ENCODE results near the gene ELFN2. TPM values are rescaled to one million over a fixed set of nuclear protein-coding genes. Genes with fewer than 3 reads are reported as not detected.
A peak's percentile ranks its signal among the peaks of the same experiment; 100 is the strongest.

ELFN2 gene
- total and polyA plus RNA-seq, 2 donors (not counting 3 experiments of a cell fraction or from before 2014, with no cell fraction given) = 0.41 to 1.3 TPM

GRCh38 chr22:37420686-37421467, 6.4 kb downstream of the ELFN2 start:
- H3K9ac ChIP-seq (replicated peaks; ENCODE audit: extremely low read depth, insufficient read depth, low read length) = no peak overlapping the region
- no peaks in the 10 kb centered on the region for H3K36me3 ChIP-seq (ENCODE audit: control insufficient read depth in 2 of 2, extremely low read depth in 1 of 2, insufficient read depth in 2 of 2, low read length in 2 of 2)
- H3K79me2 ChIP-seq (ENCODE audit: control insufficient read depth, insufficient read depth, low read length) = no peaks in the 10 kb centered on the region
- TF ChIP-seq POLR2AphosphoS5 (IDR thresholded peaks at IDR 0.05; ENCODE audit: insufficient read depth, low read depth, low read length) (no peak), MYC (IDR thresholded peaks at IDR 0.05; ENCODE audit: low read depth, low read length) (no peak), EZH2 (IDR thresholded peaks at IDR 0.05; ENCODE audit: borderline replicate concordance, low read depth, low read length, severe bottlenecking) (no peak), CTCF (IDR thresholded peaks at IDR 0.05; ENCODE audit: extremely low read depth in 1 of 2, insufficient read depth in 1 of 2, low read depth in 1 of 2, low read length in 2 of 2) (no peak), POLR2A (IDR thresholded peaks at IDR 0.05; ENCODE audit: low read depth, low read length) (no peak), MAX (IDR thresholded peaks at IDR 0.05; ENCODE audit: insufficient read depth, insufficient read length) (no peak), JUN (IDR thresholded peaks at IDR 0.05; ENCODE audit: borderline replicate concordance, insufficient read depth, insufficient read length, low read depth) (no peak), FOS (IDR thresholded peaks at IDR 0.05; ENCODE audit: borderline replicate concordance, insufficient read depth, low read length) (no peak), GATA2 (IDR thresholded peaks at IDR 0.05; ENCODE audit: insufficient read depth, insufficient read length, low read depth, low read length) (no peak)
- no peaks in the 10 kb centered on the region for H3K9me1 ChIP-seq (replicated peaks; ENCODE audit: control insufficient read depth, extremely low read depth, insufficient read depth, low read length)
- H3K4me3 ChIP-seq (replicated peaks in 1 of 3; ENCODE audit: insufficient read depth in 1 of 3, low read depth in 1 of 3, low read length in 3 of 3) = peak overlapping the region in 1 of 3 experiments; percentile 7
- no peak for DNase-seq (ENCODE audit: low read depth, low spot score)
- peaks cover 0 to 16% of the 10 kb centered on the region in 2 experiments for H3K27me3 ChIP-seq (ENCODE audit: control insufficient read depth in 2 of 2, insufficient read depth in 2 of 2, low read length in 2 of 2)
- peak overlapping the region; percentile 16 for H2AFZ ChIP-seq (ENCODE audit: low read depth, low read length)
- CTCF ChIA-PET = interaction anchor here (0.9 to 1.3 kb wide), 6 partner anchors 8 to 103 kb away, joined by 3 to 8 read pairs (median 3); no protein-coding TSS in a partner anchor
- FAIRE-seq = peak; percentile 69
- H3K9me3 ChIP-seq (replicated peaks; ENCODE audit: control insufficient read depth, insufficient read depth, low read length) = no peaks in the 10 kb centered on the region
- H3K4me1 ChIP-seq (ENCODE audit: control insufficient read depth, extremely low read depth, insufficient read depth, low read length) = peaks cover 8% of the 10 kb centered on the region
- intact Hi-C loops (cut with micrococcal nuclease) = no loop called here
- no peak overlapping the region for H3K27ac ChIP-seq (ENCODE audit: insufficient read depth, low read depth, low read length)
- H3K4me2 ChIP-seq (ENCODE audit: insufficient read depth, low read length) = peak overlapping the region; percentile 61
- POLR2A ChIA-PET = no interaction called here
- no peaks in the 10 kb centered on the region for H4K20me1 ChIP-seq (replicated peaks; ENCODE audit: control insufficient read depth, extremely low read depth, insufficient read depth, low read length)
- dilution Hi-C loops (cut with MboI; ENCODE audit: extremely low pct_ligation_motif_present, low sequenced_read_pairs) = no loop called here
- no TSS peak for BruUV-seq (replicated peaks)

All from endothelial cell of umbilical vein (primary cell).